Coronary artery (tissue), 2 donors: Measurements from ENCODE around the gene TRA2A.
A peak's percentile ranks its signal among the peaks of the same experiment; 100 is the strongest.

Experiments used
- DNase-seq: peaks from one replicate; pipeline ENCODE4 v3.0.0-alpha.2; 2017; ENCODE audit warnings: low spot score
- H3K27ac ChIP-seq, 2 donors: fragments of 200-600 bp; sonication (generic); one replicate each; pipeline ENCODE4 v1.5.1; 2016 to 2019
- H3K4me3 ChIP-seq: fragments of 200-600 bp; sonication (generic); 2 replicates; pipeline ENCODE4 v1.5.1; 2016; ENCODE audit warnings: mild to moderate bottlenecking, moderate library complexity
- CTCF ChIP-seq: fragments of 200-600 bp; sonication (generic); IDR thresholded peaks from one replicate; pipeline ENCODE4 v1.5.1; 2019; ENCODE audit warnings: antibody characterized with exemption

The TRA2A gene

DNA sequence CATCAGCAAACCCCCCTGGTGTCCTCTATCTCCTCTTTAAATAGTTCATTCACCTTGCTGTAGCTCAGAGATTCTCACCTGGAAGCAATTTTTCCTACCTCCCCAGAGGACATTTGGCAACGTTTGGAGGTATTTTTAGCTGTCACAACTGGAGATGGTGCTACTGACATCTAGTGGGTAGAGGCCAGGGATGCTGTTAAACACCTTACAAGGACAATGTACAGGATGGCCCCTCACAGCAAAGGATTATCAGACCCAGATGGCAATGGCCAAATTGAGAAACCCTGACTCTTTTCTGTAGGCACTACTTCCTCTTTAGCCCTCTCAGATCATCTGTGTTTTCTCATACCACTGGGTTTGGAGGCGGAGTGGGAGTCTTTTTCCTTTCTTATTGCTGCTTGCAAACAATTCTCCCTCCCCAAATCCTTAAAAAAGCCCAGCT, 13.2 kb upstream of the TRA2A start:
- no peak for TF ChIP-seq CTCF
- no peak for DNase-seq
- no peak overlapping the region for H3K4me3 ChIP-seq
- no peak overlapping the region for H3K27ac ChIP-seq

DNA sequence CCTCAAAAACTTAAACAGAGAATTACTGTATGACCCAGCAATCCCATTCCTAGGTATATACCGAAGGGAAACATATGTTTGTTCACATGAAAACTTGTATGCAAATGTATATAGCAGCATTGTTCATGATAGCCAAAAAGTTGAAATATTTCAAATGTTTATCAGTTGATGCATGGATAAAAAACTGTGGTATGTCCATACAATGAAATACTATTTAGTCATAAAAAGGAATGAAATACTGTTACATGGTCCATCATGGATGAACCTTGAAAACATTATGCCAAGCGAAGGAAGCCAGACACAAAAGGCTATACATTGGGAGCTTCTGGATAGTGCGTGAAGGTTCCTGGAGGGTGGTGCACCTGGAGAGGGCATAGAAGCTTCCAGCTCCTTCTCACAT, 11.0 kb upstream of the TRA2A start:
- TF ChIP-seq CTCF = no peak
- H3K27ac ChIP-seq = no peak overlapping the region
- no peak overlapping the region for H3K4me3 ChIP-seq
- no peak for DNase-seq

GRCh38 chr7:23539494-23539907, 7.7 kb upstream of the TRA2A start:
- Histone ChIP-seq H3K4me3 (no peak overlapping the region), H3K27ac (no peak overlapping the region)
- DNase-seq = no peak
- TF ChIP-seq CTCF = no peak

GRCh38 chr7:23538301-23538700, 6.5 kb upstream of the TRA2A start:
- Histone ChIP-seq H3K4me3 (no peak overlapping the region), H3K27ac (no peak overlapping the region)
- no peak for TF ChIP-seq CTCF
- DNase-seq = no peak

- H3K4me3 ChIP-seq = no peak overlapping the region
- no peak for TF ChIP-seq CTCF
- DNase-seq = no peak
- no peak overlapping the region for H3K27ac ChIP-seq
Observed at GRCh38 chr7:23533238-23533604, 1.4 kb upstream of the TRA2A start.

GRCh38 chr7:23532490-23533237, 883 bp upstream of the TRA2A start:
- peak overlapping the region; percentile 95 to 98 for H3K27ac ChIP-seq
- TF ChIP-seq CTCF = no peak
- H3K4me3 ChIP-seq = peak overlapping the region; percentile 80
- DNase-seq = no peak

DNA sequence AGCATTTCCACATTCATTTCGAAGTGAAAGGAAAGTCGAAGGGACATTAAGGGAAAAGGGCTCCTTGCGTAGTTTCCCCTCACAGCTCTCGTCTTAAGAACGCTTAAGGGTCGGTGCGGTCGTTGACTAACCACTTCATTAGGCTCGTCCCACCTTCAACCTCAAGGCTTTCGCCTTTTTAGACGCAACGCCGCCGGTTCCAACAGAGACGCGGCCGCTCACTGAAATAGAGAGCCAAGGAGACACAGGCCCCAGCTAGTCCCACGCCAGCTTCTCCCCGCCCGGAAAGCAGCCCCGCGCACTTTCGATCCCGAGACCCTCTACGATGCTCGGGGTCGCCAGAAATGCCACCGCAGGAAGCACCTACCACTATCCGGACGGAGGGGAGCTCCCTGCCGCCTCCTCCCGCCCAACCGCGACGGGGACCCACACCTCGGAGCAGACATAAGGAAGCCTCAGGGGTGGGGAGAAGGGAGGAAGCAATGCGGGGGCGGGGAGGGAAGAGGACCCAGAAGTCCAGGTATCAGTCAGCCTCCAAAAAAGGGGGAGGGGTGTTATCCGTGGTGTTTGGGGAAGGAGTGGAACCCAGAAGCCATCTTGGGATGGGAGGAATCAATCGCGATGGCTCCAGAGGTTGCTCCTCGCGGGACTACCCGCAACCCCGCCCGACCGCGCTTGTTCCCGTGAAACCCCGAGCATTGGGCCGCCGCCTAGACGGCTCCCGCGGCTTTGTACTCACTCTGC, 559 bp downstream of the TRA2A start:
- peak; percentile 78 for DNase-seq

More for the DNA sequence above, 559 bp downstream of the TRA2A start:
- Histone ChIP-seq H3K4me3 (peak overlapping the region; percentile 80), H3K27ac (peak overlapping the region; percentile 95 to 98)
- TF ChIP-seq CTCF = no peak
